Pancreas (tissue), 10 donors: ENCODE data around the gene ZNF318. TPM values are rescaled to one million over a fixed set of nuclear protein-coding genes. Genes with fewer than 3 reads are reported as not detected.

Source experiments
- ATAC-seq, 4 donors: fragments of 200-7000 bp; cut with Tn5 transposase; one replicate each; pipeline versions ENCODE4 v1.8.0 to v1.9.1; 2020; ENCODE audit warnings: mild to moderate bottlenecking in 4 of 4, moderate library complexity in 4 of 4
- DNase-seq, 6 donors: peaks; one replicate each; pipeline ENCODE4 v3.0.0-alpha.2; 2020
- FAIRE-seq: peaks from 2 replicates; lab custom pipeline; 2012; peaks lifted over from hg19 to GRCh38; lab: Jason Lieb, UNC
- H3K27ac ChIP-seq, 4 donors: fragments of 200-600 bp; sonication (generic); 1 replicate in 3 of 4; 2 replicates in 1 of 4; pipeline versions ENCODE4 v1.5.0 to v1.8.0; 2020
- H3K27me3 ChIP-seq, 4 donors: fragments of 200-600 bp; one replicate each; pipeline ENCODE4 v1.8.0; 2021
- H3K36me3 ChIP-seq, 3 donors: fragments of 200-600 bp; sonication (generic) in 1 of 3; one replicate each; pipeline versions ENCODE4 v1.5.0 to v1.8.0; 2020 to 2021
- H3K4me1 ChIP-seq, 3 donors: fragments of 200-600 bp; one replicate each; pipeline ENCODE4 v1.8.0; 2021
- H3K4me3 ChIP-seq, 4 donors: fragments of 200-600 bp; sonication (generic) in 2 of 4; one replicate each; pipeline versions ENCODE4 v1.5.0 to v1.8.0; 2020 to 2021
- H3K9me3 ChIP-seq, 4 donors: fragments of 200-600 bp; one replicate each; pipeline ENCODE4 v1.8.0; 2021
- WGBS, 2 donors: extraction: QIAGEN DNeasy Blood & Tissue Kit; methylation state at CpG; one replicate each; pipeline ENCODE4 v1.1.7; 2013; 5-methylcytosine and 5-hydroxymethylcytosine counted together
- intact Hi-C, 3 donors: fragments of 100-400 bp; cut with DNase I; formaldehyde crosslinking; loops; one replicate each; pipeline versions ENCODE4 v1.11.1 to v1.14.2; 2022
- polyA plus RNA-seq, 2 donors: library from polyadenylated mRNA; stranded (reverse); fragments of 200-250 nt; gene quantifications; one replicate each; pipeline ENCODE4 v1.2.3, GENCODE V29; 2013
- total RNA-seq, 6 donors: library from RNA; stranded (reverse); fragmentation: NEBNext Ultra II Directional in 4 of 6; extraction: Animal tissue kit (Norgen Biotek cat#: 25700) in 4 of 6; gene quantifications; one replicate each; pipeline versions ENCODE4 v1.2.1 to v1.2.4, GENCODE V29; 2021 to 2023
- TF ChIP-seq, protein P1 (sequence below), 4 donors: fragments of 200-600 bp; sonication (generic) in 3 of 4; IDR thresholded peaks; one replicate each; pipeline versions ENCODE4 v1.5.0 to v1.8.0; 2021; ENCODE audit warnings: antibody characterized with exemption in 4 of 4
- donor health status: healthy with polysubstance abuse.
- donor health status: DM: no; HTN: no; CAD: no; lungs with moderate emphysema.
- donor health status: DM: no; HTN: no; CAD: no.
- donor health status: control.
- donor health status: control.
- donor health status: Bipolar disorder and iron deficiency.
- donor health status: DM: yes; HTN: yes; CAD: no.
- donor health status: DM: no; HTN: no; CAD: no.
- donor health status: DM: no; HTN: no; CAD: no.
- donor health status: DM: yes; HTN: yes; CAD: no.

The ZNF318 gene
- total and polyA plus RNA-seq, 8 donors = 6.2 to 13.0 (median 8.7) TPM

DNA sequence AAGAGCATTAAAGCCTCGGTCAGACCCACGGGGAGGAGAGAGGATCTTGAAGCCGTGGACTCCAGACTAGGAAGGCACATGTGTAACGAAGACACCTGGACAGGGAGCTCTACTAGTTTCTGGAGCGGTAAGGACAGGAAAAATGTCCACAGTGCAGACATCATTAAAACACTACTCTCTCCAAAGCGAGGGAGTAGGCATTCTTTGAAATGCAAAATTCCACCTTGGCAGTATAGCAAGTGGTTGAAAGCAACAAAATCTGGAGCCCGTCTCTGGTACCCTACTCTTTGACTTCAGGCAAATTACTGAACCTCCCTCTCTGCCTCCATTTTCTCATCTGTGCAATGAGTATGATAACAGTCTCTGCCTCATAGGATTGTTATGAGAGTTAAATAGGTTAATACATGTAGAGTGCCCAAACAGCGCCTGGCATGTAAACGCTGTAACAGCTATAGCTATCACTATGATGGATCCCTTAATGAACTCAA, 60.4 kb downstream of the ZNF318 start:
- Histone ChIP-seq H3K9me3 (no peaks in the 10 kb centered on the region), H3K4me1 (peaks cover 0 to 5% (median 0%) of the 10 kb centered on the region in 3 donors), H3K27me3 (no peaks in the 10 kb centered on the region), H3K4me3 (peak overlapping the region in 2 of 4 donors; percentile 33 to 48), H3K36me3 (no peaks in the 10 kb centered on the region), H3K27ac (peak overlapping the region in 2 of 4 donors; percentile 36 to 52)
- TF ChIP-seq, protein P1, sequence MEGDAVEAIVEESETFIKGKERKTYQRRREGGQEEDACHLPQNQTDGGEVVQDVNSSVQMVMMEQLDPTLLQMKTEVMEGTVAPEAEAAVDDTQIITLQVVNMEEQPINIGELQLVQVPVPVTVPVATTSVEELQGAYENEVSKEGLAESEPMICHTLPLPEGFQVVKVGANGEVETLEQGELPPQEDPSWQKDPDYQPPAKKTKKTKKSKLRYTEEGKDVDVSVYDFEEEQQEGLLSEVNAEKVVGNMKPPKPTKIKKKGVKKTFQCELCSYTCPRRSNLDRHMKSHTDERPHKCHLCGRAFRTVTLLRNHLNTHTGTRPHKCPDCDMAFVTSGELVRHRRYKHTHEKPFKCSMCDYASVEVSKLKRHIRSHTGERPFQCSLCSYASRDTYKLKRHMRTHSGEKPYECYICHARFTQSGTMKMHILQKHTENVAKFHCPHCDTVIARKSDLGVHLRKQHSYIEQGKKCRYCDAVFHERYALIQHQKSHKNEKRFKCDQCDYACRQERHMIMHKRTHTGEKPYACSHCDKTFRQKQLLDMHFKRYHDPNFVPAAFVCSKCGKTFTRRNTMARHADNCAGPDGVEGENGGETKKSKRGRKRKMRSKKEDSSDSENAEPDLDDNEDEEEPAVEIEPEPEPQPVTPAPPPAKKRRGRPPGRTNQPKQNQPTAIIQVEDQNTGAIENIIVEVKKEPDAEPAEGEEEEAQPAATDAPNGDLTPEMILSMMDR (IDR thresholded peaks at IDR 0.05) = no peak
- no peak for FAIRE-seq
- peak in 3 of 4 donors; percentile 3 to 20 (median 13) for ATAC-seq
- DNase-seq = no peak
- WGBS, 2 donors = 33 to 36% methylated on average over 9 of the region's 9 CpGs
- intact Hi-C loops = no loop called here

DNA sequence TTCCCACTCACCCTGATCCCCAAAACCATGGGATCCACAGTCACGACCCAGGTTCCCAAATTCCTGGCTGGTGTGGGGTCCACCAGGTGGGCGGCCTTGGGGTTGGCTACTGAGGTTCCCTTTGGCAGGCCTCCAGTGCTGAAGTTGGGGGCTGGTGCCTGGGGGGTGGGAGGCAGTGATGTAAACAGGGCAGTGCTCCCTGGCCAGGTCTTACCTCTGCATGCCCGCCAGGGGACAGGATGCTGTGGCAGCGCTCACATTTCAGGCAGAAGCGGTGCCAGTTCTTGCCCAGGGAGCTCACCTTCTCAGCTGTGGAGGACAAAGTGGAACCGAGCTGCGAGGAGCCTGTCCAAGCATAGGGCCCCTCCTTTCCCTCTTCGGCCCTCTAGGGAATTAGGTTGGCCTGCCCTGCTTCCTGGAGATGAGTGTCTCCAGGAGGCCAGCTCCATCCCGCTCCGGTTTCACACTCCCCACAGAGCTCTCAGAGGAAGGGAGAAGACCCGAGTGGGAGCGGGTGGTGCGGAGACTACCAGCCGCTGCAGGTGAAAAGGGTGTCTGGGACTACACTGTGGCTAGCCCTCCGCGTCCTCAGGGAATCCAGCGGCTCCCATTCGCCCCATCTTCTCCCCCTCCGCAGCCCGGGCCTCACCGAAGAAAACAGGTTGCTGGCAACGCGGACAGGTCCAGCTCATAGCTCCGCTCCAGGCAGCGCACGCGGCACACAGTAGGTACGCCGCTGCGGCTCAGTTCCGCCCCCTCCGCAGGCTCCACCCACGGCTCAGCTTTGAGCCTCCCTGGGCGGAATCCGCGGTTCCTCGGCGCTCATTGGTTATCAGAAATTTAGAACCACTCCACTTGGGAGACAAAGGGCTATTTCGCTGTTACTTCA, 61.1 kb downstream of the ZNF318 start, which contains the start of gene CRIP3:
Gene CRIP3 (minus strand): TSS at position 726 of the 889 bp plus-strand sequence. CDS start 34 bp downstream, at position 692.
- Histone ChIP-seq H3K27ac (peak within 1 kb of the TSS in 2 of 4 donors; percentile 36 to 52), H3K36me3 (no peaks in the 10 kb centered on the region), H3K9me3 (no peaks in the 10 kb centered on the region), H3K4me3 (peak within 1 kb of the TSS in 3 of 4 donors; percentile 28 to 48 (median 33)), H3K27me3 (no peaks in the 10 kb centered on the region), H3K4me1 (peaks cover 0 to 5% (median 0%) of the 10 kb centered on the region in 3 donors)
- ATAC-seq (peak; percentile 84 to 90 (median 87)), FAIRE-seq (no peak), DNase-seq (peak in 5 of 6 donors; percentile 23 to 75 (median 50))
- intact Hi-C loops = no loop called here
- WGBS, 2 donors = 8 to 10% methylated on average over 36 to 39 of the region's 39 CpGs
- TF ChIP-seq, protein P1 (IDR thresholded peaks at IDR 0.05) = peak; percentile 13 to 29 (median 22)

DNA sequence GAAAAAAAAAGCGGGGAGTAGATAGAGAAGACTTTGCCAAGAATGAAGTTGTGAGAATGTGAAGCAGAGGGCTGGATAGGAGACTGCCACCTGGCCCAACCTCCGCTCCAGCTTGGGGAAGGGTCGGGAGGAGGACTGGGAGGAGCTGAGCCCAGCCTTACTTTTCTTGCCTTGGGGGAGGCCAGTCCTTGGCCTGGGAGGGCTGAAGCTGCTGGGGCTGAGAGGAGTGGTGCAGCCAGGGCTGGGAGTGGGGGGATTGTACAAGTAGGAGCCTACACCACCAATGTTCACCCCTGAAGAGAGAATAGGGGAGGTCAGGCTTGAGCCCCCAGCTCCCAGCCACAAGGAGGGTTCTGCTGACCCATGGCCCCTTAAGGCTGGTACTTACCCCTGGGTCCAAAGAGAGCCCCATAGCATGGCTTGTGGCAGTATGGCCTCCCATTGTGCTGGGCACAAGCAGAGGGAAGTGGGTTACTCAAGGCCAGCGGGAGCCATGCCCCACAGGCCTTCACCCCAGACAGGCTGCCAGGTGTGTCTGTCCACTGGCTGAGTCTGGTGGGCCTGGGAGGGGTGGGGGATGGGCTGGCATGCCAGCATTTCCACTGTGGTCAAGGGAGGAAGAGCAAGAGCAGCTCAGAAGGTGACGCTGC, 61.9 kb downstream of the ZNF318 start:
- FAIRE-seq (no peak), DNase-seq (no peak), ATAC-seq (peak in 1 of 4 donors; percentile 14)
- intact Hi-C loops = no loop called here
- no peaks in the 10 kb centered on the region for H3K9me3 ChIP-seq
- no peak overlapping the region for H3K27ac ChIP-seq
- no peaks in the 10 kb centered on the region for H3K36me3 ChIP-seq
- WGBS, 2 donors = 85 to 88% methylated on average over 5 of the region's 5 CpGs
- no peaks in the 10 kb centered on the region for H3K27me3 ChIP-seq
- peaks cover 0 to 5% (median 0%) of the 10 kb centered on the region in 3 donors for H3K4me1 ChIP-seq
- TF ChIP-seq, protein P1 (IDR thresholded peaks at IDR 0.05) = no peak
- H3K4me3 ChIP-seq = no peak overlapping the region

DNA sequence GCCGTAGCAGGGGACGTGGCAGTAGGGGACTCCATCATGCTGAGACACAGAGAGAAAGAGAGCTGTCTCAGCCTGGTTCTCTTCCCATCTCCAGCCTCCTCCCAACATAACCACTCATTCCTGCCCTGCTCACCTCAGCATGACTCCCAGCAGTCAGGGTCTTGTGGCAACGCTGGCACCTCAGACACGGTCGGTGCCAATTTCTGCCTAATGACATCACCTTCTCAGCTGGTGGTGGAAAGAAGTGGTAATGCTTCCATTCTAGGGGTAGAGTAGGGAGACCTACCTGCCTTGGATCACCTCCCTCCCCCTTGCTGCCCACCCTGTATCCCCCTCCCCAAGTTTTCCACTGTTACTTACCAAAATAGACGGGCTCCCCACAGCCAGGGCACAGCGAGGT, 63.4 kb downstream of the ZNF318 start:
- intact Hi-C loops = no loop called here
- WGBS, 2 donors = 91% methylated on average over 7 of the region's 7 CpGs
- Histone ChIP-seq H3K4me3 (no peak overlapping the region), H3K36me3 (no peaks in the 10 kb centered on the region), H3K9me3 (no peaks in the 10 kb centered on the region), H3K27ac (no peak overlapping the region), H3K27me3 (no peaks in the 10 kb centered on the region), H3K4me1 (peaks cover 0 to 5% (median 0%) of the 10 kb centered on the region in 3 donors)
- DNase-seq = no peak
- no peak for ATAC-seq
- TF ChIP-seq, protein P1 (IDR thresholded peaks at IDR 0.05) = no peak
- FAIRE-seq = no peak
